ENCODE measurements around the gene MRC2. TPM values are rescaled to one million over a fixed set of nuclear protein-coding genes. Genes with fewer than 3 reads are reported as not detected.

Gene MRC2
- total RNA-seq, 1 donor from 2014 or later, result 120 TPM

DNA sequence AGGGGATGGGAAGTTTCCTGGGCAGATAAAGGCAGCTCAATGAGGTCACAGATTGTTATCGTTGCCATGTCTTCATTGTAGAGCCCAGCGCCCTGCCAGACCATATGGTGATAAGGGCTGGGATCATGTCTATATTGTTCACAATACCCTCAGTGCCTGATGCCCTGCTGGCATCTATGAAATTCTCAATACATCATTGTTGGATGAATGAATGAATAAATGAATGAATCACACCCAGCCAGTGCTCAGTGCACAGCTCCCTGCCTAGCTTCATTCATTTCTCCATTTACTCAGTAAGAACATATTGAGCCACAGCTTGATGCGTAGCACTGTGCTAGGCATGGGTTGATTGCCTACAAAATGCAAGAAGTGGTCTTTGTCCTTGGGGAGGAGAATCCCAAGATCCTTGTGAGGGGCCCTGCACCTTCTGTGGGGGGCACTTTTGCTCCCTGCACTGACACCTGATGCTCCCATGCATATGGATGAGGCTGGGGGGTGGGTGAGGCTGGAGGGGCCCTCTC, 29.7 kb downstream of the MRC2 start:
- Mint-ChIP-seq H3K27ac (ENCODE audit: unreplicated experiment) (no peak overlapping the region), H3K9me3 (ENCODE audit: unreplicated experiment) (no peaks in the 10 kb centered on the region), H3K27me3 (ENCODE audit: unreplicated experiment) (peaks cover 6% of the 10 kb centered on the region), H3K4me3 (ENCODE audit: unreplicated experiment) (no peak overlapping the region), H3K36me3 (ENCODE audit: low read depth, unreplicated experiment) (peaks cover 26% of the 10 kb centered on the region), H3K4me1 (ENCODE audit: unreplicated experiment) (peaks cover 20% of the 10 kb centered on the region)
- no peak for DNase-seq (ENCODE audit: low spot score)
- TF ChIP-seq, protein P1, sequence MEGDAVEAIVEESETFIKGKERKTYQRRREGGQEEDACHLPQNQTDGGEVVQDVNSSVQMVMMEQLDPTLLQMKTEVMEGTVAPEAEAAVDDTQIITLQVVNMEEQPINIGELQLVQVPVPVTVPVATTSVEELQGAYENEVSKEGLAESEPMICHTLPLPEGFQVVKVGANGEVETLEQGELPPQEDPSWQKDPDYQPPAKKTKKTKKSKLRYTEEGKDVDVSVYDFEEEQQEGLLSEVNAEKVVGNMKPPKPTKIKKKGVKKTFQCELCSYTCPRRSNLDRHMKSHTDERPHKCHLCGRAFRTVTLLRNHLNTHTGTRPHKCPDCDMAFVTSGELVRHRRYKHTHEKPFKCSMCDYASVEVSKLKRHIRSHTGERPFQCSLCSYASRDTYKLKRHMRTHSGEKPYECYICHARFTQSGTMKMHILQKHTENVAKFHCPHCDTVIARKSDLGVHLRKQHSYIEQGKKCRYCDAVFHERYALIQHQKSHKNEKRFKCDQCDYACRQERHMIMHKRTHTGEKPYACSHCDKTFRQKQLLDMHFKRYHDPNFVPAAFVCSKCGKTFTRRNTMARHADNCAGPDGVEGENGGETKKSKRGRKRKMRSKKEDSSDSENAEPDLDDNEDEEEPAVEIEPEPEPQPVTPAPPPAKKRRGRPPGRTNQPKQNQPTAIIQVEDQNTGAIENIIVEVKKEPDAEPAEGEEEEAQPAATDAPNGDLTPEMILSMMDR (IDR thresholded peaks at IDR 0.05; ENCODE audit: unreplicated experiment), result no peak

GRCh38 chr17:62657690-62658089, 30.2 kb downstream of the MRC2 start:
- Mint-ChIP-seq H3K4me1 (ENCODE audit: unreplicated experiment) (peaks cover 20% of the 10 kb centered on the region), H3K27ac (ENCODE audit: unreplicated experiment) (no peak overlapping the region)

DNA sequence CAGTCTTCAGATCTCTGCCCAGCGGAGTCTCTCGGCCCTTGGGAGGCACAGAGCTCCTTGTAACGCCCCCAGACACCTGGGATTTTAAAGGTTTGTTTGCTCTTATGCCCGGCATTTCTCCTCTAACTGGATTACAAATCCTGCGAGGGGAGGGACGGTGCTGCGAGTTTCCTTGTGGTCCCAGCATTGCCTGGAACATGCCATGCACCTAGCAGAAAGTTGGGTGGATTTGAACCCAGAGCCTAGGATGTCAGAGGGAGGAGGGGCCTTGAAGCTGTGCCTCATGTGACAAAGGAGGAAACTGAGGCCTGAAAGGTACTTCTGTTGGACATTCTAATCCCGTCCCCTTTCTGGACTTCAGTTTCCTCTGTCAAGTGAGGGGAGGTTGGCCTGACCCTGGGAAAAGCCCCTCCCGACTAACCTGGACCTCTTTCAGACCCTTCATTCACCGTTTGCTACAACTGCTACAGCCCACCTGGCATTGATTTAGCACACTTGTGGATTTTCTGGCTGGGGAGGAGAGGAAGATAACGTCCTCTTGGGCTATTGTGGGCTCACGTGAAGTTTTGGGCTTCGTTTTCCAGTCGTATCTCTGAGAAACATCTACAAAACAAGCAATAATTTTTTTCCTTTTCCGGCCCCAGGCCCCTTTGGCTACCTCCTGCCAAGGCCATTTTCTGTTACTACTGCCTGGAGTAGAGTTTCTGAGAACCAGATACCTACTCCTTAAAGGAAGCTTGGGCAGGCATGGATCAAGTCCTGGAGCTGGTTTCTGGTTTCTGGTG, 30.9 kb downstream of the MRC2 start:
- Mint-ChIP-seq H3K9me3 (ENCODE audit: unreplicated experiment) (no peaks in the 10 kb centered on the region), H3K27me3 (ENCODE audit: unreplicated experiment) (peaks cover 6% of the 10 kb centered on the region), H3K4me1 (ENCODE audit: unreplicated experiment) (peaks cover 19% of the 10 kb centered on the region), H3K4me3 (ENCODE audit: unreplicated experiment) (peak overlapping the region; percentile 79), H3K27ac (ENCODE audit: unreplicated experiment) (no peak overlapping the region), H3K36me3 (ENCODE audit: low read depth, unreplicated experiment) (peaks cover 26% of the 10 kb centered on the region)
- TF ChIP-seq, protein P1 (IDR thresholded peaks at IDR 0.05; ENCODE audit: unreplicated experiment), result no peak
- DNase-seq (ENCODE audit: low spot score), result no peak

More at GRCh38 chr17:62657690-62658089, 30.2 kb downstream of the MRC2 start:
- no peaks in the 10 kb centered on the region for H3K9me3 Mint-ChIP-seq (ENCODE audit: unreplicated experiment)
- H3K27me3 Mint-ChIP-seq (ENCODE audit: unreplicated experiment), result peaks cover 6% of the 10 kb centered on the region
- DNase-seq (ENCODE audit: low spot score), result no peak
- H3K4me3 Mint-ChIP-seq (ENCODE audit: unreplicated experiment), result peak overlapping the region; percentile 79
- TF ChIP-seq, protein P1 (IDR thresholded peaks at IDR 0.05; ENCODE audit: unreplicated experiment), result no peak
- peaks cover 26% of the 10 kb centered on the region for H3K36me3 Mint-ChIP-seq (ENCODE audit: low read depth, unreplicated experiment)

DNA sequence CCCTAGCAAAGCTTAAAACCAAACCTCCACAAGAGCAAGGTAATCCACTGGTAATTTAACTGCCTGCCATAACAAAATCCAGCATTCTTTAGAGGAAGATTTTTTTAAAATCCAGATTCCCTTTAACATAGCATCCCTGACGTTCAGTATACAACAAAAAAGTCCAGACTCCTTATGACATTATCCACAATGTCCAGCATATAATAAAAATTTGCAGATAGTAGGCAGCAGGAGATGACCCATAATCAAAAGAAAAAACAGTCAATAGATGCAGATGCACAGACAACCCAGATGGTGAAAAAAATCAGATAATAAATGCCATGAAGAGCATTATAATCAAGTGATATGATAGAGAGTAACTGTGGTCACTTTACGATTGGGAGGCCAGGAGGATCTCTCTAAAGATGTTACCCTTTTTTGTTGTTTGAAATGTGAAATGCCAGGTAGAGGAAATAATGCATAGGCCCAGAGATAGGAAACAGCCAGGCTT, 33.2 kb downstream of the MRC2 start:
- Mint-ChIP-seq H3K9me3 (ENCODE audit: unreplicated experiment) (no peaks in the 10 kb centered on the region), H3K27ac (ENCODE audit: unreplicated experiment) (no peak overlapping the region), H3K4me3 (ENCODE audit: unreplicated experiment) (no peak overlapping the region), H3K27me3 (ENCODE audit: unreplicated experiment) (peaks cover 4% of the 10 kb centered on the region), H3K4me1 (ENCODE audit: unreplicated experiment) (peaks cover 11% of the 10 kb centered on the region), H3K36me3 (ENCODE audit: low read depth, unreplicated experiment) (peaks cover 23% of the 10 kb centered on the region)
- DNase-seq (ENCODE audit: low spot score), result no peak
- TF ChIP-seq, protein P1 (IDR thresholded peaks at IDR 0.05; ENCODE audit: unreplicated experiment), result no peak

- H3K27ac Mint-ChIP-seq (ENCODE audit: unreplicated experiment), result no peak overlapping the region
Observed at GRCh38 chr17:62661337-62661736, 33.9 kb downstream of the MRC2 start.

More at GRCh38 chr17:62661337-62661736, 33.9 kb downstream of the MRC2 start:
- Mint-ChIP-seq H3K9me3 (ENCODE audit: unreplicated experiment) (no peaks in the 10 kb centered on the region), H3K36me3 (ENCODE audit: low read depth, unreplicated experiment) (peaks cover 23% of the 10 kb centered on the region), H3K4me3 (ENCODE audit: unreplicated experiment) (no peak overlapping the region), H3K4me1 (ENCODE audit: unreplicated experiment) (peaks cover 11% of the 10 kb centered on the region), H3K27me3 (ENCODE audit: unreplicated experiment) (peaks cover 4% of the 10 kb centered on the region)
- TF ChIP-seq, protein P1 (IDR thresholded peaks at IDR 0.05; ENCODE audit: unreplicated experiment), result no peak
- DNase-seq (ENCODE audit: low spot score), result no peak
